SK-N-SH (cell line): Measurements from ENCODE around the gene TMEFF1. TPM values are rescaled to one million over a fixed set of nuclear protein-coding genes. Genes with fewer than 3 reads are reported as not detected.

Experiments
- CTCF ChIA-PET: fragments of 300-600, 350-600 bp; formaldehyde crosslinking; extraction: SDS; loops from one replicate; lab custom pipeline; 2021; lab: Yijun Ruan, JAX
- POLR2A ChIA-PET: fragments of 350-600 bp; sonication (Branson Sonifier 250); formaldehyde crosslinking; extraction: SDS; loops from one replicate; lab custom pipeline; 2020; ENCODE audit warnings: antibody characterized with exemption, inconsistent platforms; lab: Yijun Ruan, JAX
- DNase-seq: peaks from one replicate; pipeline ENCODE4 v3.0.0; 2012
- H2AFZ ChIP-seq: fragments of 200-600 bp; sonication (generic); 2 replicates; pipeline ENCODE4 v1.8.1; 2016; ENCODE audit warnings: antibody characterized with exemption, mild to moderate bottlenecking, low read depth
- H3F3A ChIP-seq: fragments of 200-600 bp; sonication (generic); replicated peaks from 2 replicates; pipeline ENCODE3; 2016; ENCODE audit warnings: antibody characterized with exemption, mild to moderate bottlenecking; ENCODE audit not compliant: insufficient read depth
- H3K27ac ChIP-seq, 2 experiments: fragments of 200-500 bp in 1 of 2; fragments of 200-600 bp in 1 of 2; sonication (Bioruptor generic) in 1 of 2; sonication (generic), shearing (Covaris generic) in 1 of 2; 2 replicates each; pipeline versions ENCODE4 v1.5.1 to v1.6.1; 2014 to 2016; ENCODE audit warnings: low read depth in 2 of 2, inconsistent platforms in 1 of 2, low read length in 1 of 2, mild to moderate bottlenecking in 1 of 2, mixed read lengths in 1 of 2
- H3K27me3 ChIP-seq: fragments of 200-600 bp; sonication (generic), shearing (Covaris generic); 2 replicates; pipeline ENCODE4 v1.6.1; 2016; ENCODE audit warnings: mixed run types; ENCODE audit not compliant: insufficient read depth
- H3K36me3 ChIP-seq, 2 experiments: fragments of 200-500 bp in 1 of 2; fragments of 200-600 bp in 1 of 2; sonication (Bioruptor generic) in 1 of 2; sonication (generic) in 1 of 2; replicated peaks in 1 of 2; 2 replicates each; pipeline versions ENCODE3 to v1.5.1; 2014 to 2016; ENCODE audit warnings: low read length in 1 of 2, mild to moderate bottlenecking in 1 of 2; ENCODE audit not compliant: insufficient read depth in 2 of 2, control insufficient read depth in 1 of 2
- H3K4me1 ChIP-seq, 2 experiments: fragments of 200-500 bp in 1 of 2; fragments of 200-600 bp in 1 of 2; sonication (Bioruptor generic) in 1 of 2; sonication (generic), shearing (Covaris generic) in 1 of 2; 2 replicates each; pipeline versions ENCODE4 v1.5.1 to v1.6.1; 2014 to 2016; ENCODE audit warnings: low read depth in 1 of 2, low read length in 1 of 2, mixed run types in 1 of 2; ENCODE audit not compliant: insufficient read depth in 2 of 2, control insufficient read depth in 1 of 2
- H3K4me2 ChIP-seq: fragments of 200-600 bp; sonication (generic), shearing (Covaris generic); 2 replicates; pipeline ENCODE4 v1.6.1; 2017; ENCODE audit warnings: mixed run types
- H3K4me3 ChIP-seq, 2 experiments: fragments of 200-500 bp in 1 of 2; fragments of 200-600 bp in 1 of 2; sonication (Bioruptor generic) in 1 of 2; sonication (generic), shearing (Covaris generic) in 1 of 2; 2 replicates each; pipeline versions ENCODE4 v1.5.1 to v1.8.1; 2014 to 2016; ENCODE audit warnings: low read depth in 2 of 2, inconsistent platforms in 1 of 2, low read length in 1 of 2, mild to moderate bottlenecking in 1 of 2, mixed read lengths in 1 of 2, moderate library complexity in 1 of 2
- H3K79me2 ChIP-seq: fragments of 200-600 bp; sonication (generic); 2 replicates; pipeline ENCODE4 v1.8.1; 2017; ENCODE audit warnings: mild to moderate bottlenecking; ENCODE audit not compliant: insufficient read depth
- H3K9ac ChIP-seq: fragments of 200-600 bp; sonication (generic); 2 replicates; pipeline ENCODE4 v1.6.1; 2017; ENCODE audit warnings: mixed run types
- H3K9me2 ChIP-seq: fragments of 200-600 bp; sonication (generic); 2 replicates; pipeline ENCODE4 v1.6.1; 2017; ENCODE audit warnings: mixed run types
- H3K9me3 ChIP-seq: fragments of 200-600 bp; sonication (generic); 2 replicates; pipeline ENCODE4 v1.6.1; 2017; ENCODE audit warnings: mixed run types, mild to moderate bottlenecking, moderate library complexity
- H4K20me1 ChIP-seq: fragments of 200-600 bp; sonication (generic); 2 replicates; pipeline ENCODE4 v1.6.1; 2017; ENCODE audit warnings: mild to moderate bottlenecking, mixed run types; ENCODE audit not compliant: insufficient read depth
- EP300 ChIP-seq, 2 experiments: IDR thresholded peaks; 2 replicates each; pipeline versions ENCODE4 v1.4.0 to v1.6.1; 2012; ENCODE audit warnings: borderline replicate concordance in 1 of 2, low read depth in 1 of 2, low read length in 1 of 2
- EZH2phosphoT487 ChIP-seq: fragments of 200-600 bp; sonication (generic); IDR thresholded peaks from 2 replicates; pipeline ENCODE4 v1.6.1; 2017; ENCODE audit warnings: low read depth, mixed run types, mild to moderate bottlenecking, antibody characterized with exemption, moderate library complexity, borderline replicate concordance
- JUND ChIP-seq: IDR thresholded peaks from 2 replicates; pipeline ENCODE4 v1.4.0; 2012
- MEF2A ChIP-seq: IDR thresholded peaks from 2 replicates; pipeline ENCODE4 v1.4.0; 2012; ENCODE audit warnings: low read depth, borderline replicate concordance
- PBX3 ChIP-seq: IDR thresholded peaks from 2 replicates; pipeline ENCODE4; 2012
- RAD21 ChIP-seq: IDR thresholded peaks from 2 replicates; pipeline ENCODE4 v1.6.1; 2012; ENCODE audit warnings: mild to moderate bottlenecking, low read length
- RCOR1 ChIP-seq: fragments of 150-350 bp; IDR thresholded peaks from 2 replicates; pipeline ENCODE4 v1.6.1; 2017; ENCODE audit warnings: antibody characterized with exemption, low read length
- USF1 ChIP-seq: IDR thresholded peaks from 2 replicates; pipeline ENCODE4 v1.4.0; 2012; ENCODE audit warnings: low read depth, borderline replicate concordance
- ZBTB33 ChIP-seq: IDR thresholded peaks from 2 replicates; pipeline ENCODE4 v1.4.0; 2012; ENCODE audit warnings: low read depth, borderline replicate concordance
- WGBS: methylation state at CpG from one replicate; pipeline ENCODE4 v1.1.6; 2017; ENCODE audit warnings: low lambda C conversion rate; 5-methylcytosine and 5-hydroxymethylcytosine counted together
- polyA plus RNA-seq, 3 experiments: library from polyadenylated mRNA; depleted of rRNA; stranded (reverse); fragments of >200 nt; gene quantifications; 2 replicates each; pipeline ENCODE4 v1.2.3, GENCODE V29; 2012

Gene TMEFF1
- polyA plus RNA-seq, 1 of the 3 experiments (the other 2 are of a cell fraction), result 2.5 TPM

GRCh38 chr9:100581081-100581480, 108.1 kb downstream of the TMEFF1 start:
- H3K79me2 ChIP-seq, result no peaks in the 10 kb centered on the region
- no peaks in the 10 kb centered on the region for H4K20me1 ChIP-seq
- H3K27me3 ChIP-seq, result no peaks in the 10 kb centered on the region
- H3K36me3 ChIP-seq, result peaks cover 8 to 9% of the 10 kb centered on the region in 2 experiments
- no peaks in the 10 kb centered on the region for H3F3A ChIP-seq
- H2AFZ ChIP-seq, result no peak overlapping the region
- no peak overlapping the region for H3K4me2 ChIP-seq
- no peak overlapping the region for H3K4me3 ChIP-seq
- peaks cover 0 to 7% of the 10 kb centered on the region in 2 experiments; a peak in 1 of 4 replicates for H3K4me1 ChIP-seq
- POLR2A ChIA-PET, result no interaction called here
- H3K27ac ChIP-seq, result no peak overlapping the region
- TF ChIP-seq EZH2phosphoT487 (no peak), USF1 (no peak), EP300 (IDR thresholded peaks at IDR 0.05; ENCODE audit: borderline replicate concordance in 1 of 2, low read depth in 1 of 2, low read length in 1 of 2) (no peak), JUND (no peak)
- TF ChIP-seq, all 33 proteins: peak for 0
- WGBS, result 93% methylated on average over 7 of the region's 7 CpGs
- Histone ChIP-seq H3K9me3 (no peaks in the 10 kb centered on the region), H3K9ac (no peak overlapping the region), H3K9me2 (no peaks in the 10 kb centered on the region)
- CTCF ChIA-PET, result no interaction called here
- no peak for DNase-seq

- H3K4me2 ChIP-seq, result no peak overlapping the region
Observed at GRCh38 chr9:100581661-100582060, 108.7 kb downstream of the TMEFF1 start.

More at GRCh38 chr9:100581661-100582060, 108.7 kb downstream of the TMEFF1 start:
- ChIA-PET POLR2A (no interaction called here), CTCF (interaction anchor here (0.8 kb wide), 1 partner anchor 18 kb away, joined by 4 read pairs; no protein-coding TSS in a partner anchor)
- Histone ChIP-seq H3K36me3 (peaks cover 7 to 8% of the 10 kb centered on the region in 2 experiments), H3K9me3 (no peaks in the 10 kb centered on the region), H3F3A (no peaks in the 10 kb centered on the region), H3K4me1 (peaks cover 0 to 7% of the 10 kb centered on the region in 2 experiments; a peak in 1 of 4 replicates), H3K79me2 (no peaks in the 10 kb centered on the region), H2AFZ (no peak overlapping the region), H4K20me1 (no peaks in the 10 kb centered on the region), H3K27me3 (no peaks in the 10 kb centered on the region), H3K27ac (no peak overlapping the region), H3K9me2 (no peaks in the 10 kb centered on the region), H3K9ac (no peak overlapping the region), H3K4me3 (no peak overlapping the region)
- no peak for TF ChIP-seq PBX3
- TF ChIP-seq RCOR1, result no peak
- no peak for TF ChIP-seq RAD21
- no peak for TF ChIP-seq MEF2A
- no peak for TF ChIP-seq ZBTB33
- WGBS, result 87% methylated on average over 4 of the region's 4 CpGs
- no peak for DNase-seq
